HepG2 (cell line): ENCODE data around the gene INAFM2. TPM values are rescaled to one million over a fixed set of nuclear protein-coding genes. Genes with fewer than 3 reads are reported as not detected.

Source experiments
- ATAC-seq: fragments of 200-7000 bp; cut with Tn5 transposase; 3 replicates; pipeline ENCODE4 v1.9.1; 2020; ENCODE audit warnings: mild to moderate bottlenecking, moderate library complexity
- BruUV-seq: library from RNA; stranded (reverse); fragments of 400-500 nt; replicated peaks from 2 replicates; lab custom pipeline; 2021; lab: Mats Ljungman, UMichigan
- CTCF ChIA-PET: fragments of 300-600 bp; formaldehyde crosslinking; extraction: SDS; loops from one replicate; lab custom pipeline; 2021; ENCODE audit warnings: low total read pairs, inconsistent platforms, low intra/inter-chr PET ratio; lab: Yijun Ruan, JAX
- POLR2A ChIA-PET: fragments of 350-600 bp; sonication (Branson Sonifier 250); formaldehyde crosslinking; loops from one replicate; lab custom pipeline; 2020; ENCODE audit warnings: antibody characterized with exemption, inconsistent platforms; lab: Yijun Ruan, JAX
- DNase-seq: peaks from one replicate; pipeline ENCODE4 v3.0.0-alpha.2; 2015; ENCODE audit warnings: low spot score
- FAIRE-seq: peaks from 3 replicates; lab custom pipeline; 2011; peaks lifted over from hg19 to GRCh38; lab: Jason Lieb, UNC
- H2AFZ ChIP-seq: one replicate; pipeline ENCODE4 v1.6.1; 2011; ENCODE audit warnings: low read length, inconsistent platforms
- H3K27ac ChIP-seq: fragments of 300-600 bp; 3 replicates; pipeline ENCODE4 v1.8.0; 2011; ENCODE audit warnings: mixed run types, mild to moderate bottlenecking, mixed read lengths, low read length, inconsistent platforms; ENCODE audit not compliant: insufficient read depth; ENCODE audit errors: extremely low read length
- H3K27me3 ChIP-seq, 2 experiments: fragments of 200-600 bp in 1 of 2; 2 replicates in 1 of 2; 3 replicates in 1 of 2; pipeline versions ENCODE4 v1.6.0 to v1.8.0; 2011; ENCODE audit warnings: low read length in 2 of 2, mild to moderate bottlenecking in 2 of 2, moderate library complexity in 2 of 2, inconsistent platforms in 1 of 2; ENCODE audit not compliant: insufficient read depth in 2 of 2, control insufficient read depth in 1 of 2
- H3K36me3 ChIP-seq, 2 experiments: fragments of 200-600 bp in 1 of 2; replicated peaks in 1 of 2; 2 replicates in 1 of 2; 3 replicates in 1 of 2; pipeline versions ENCODE4 v1.5.1 to v1.8.0; 2011; ENCODE audit warnings: low read length in 2 of 2, inconsistent platforms in 1 of 2; ENCODE audit not compliant: insufficient read depth in 2 of 2, control insufficient read depth in 1 of 2
- H3K4me1 ChIP-seq: 2 replicates; pipeline ENCODE4 v1.5.1; 2012; ENCODE audit warnings: low read length, inconsistent platforms; ENCODE audit not compliant: insufficient read depth
- H3K4me2 ChIP-seq: 2 replicates; pipeline ENCODE4 v1.6.0; 2011; ENCODE audit warnings: low read depth, low read length, inconsistent platforms
- H3K4me3 ChIP-seq, 3 experiments: fragments of 200-600 bp in 1 of 3; sonication (generic), shearing (Covaris generic) in 1 of 3; replicated peaks in 1 of 3; 2 replicates each; pipeline ENCODE4 v1.5.1; 2011 to 2016; ENCODE audit warnings: low read length in 3 of 3, inconsistent platforms in 2 of 3, low read depth in 2 of 3, mild to moderate bottlenecking in 2 of 3, control low read depth in 1 of 3, mixed read lengths in 1 of 3; ENCODE audit not compliant: insufficient read depth in 1 of 3
- H3K79me2 ChIP-seq: one replicate; pipeline ENCODE4 v1.6.1; 2011; ENCODE audit warnings: low read length, inconsistent platforms; ENCODE audit not compliant: insufficient read depth
- H3K9ac ChIP-seq: 2 replicates; pipeline ENCODE4 v1.6.0; 2011; ENCODE audit warnings: mild to moderate bottlenecking, low read depth, low read length, inconsistent platforms; ENCODE audit not compliant: insufficient read depth
- H3K9me3 ChIP-seq: 2 replicates; pipeline ENCODE4 v1.5.1; 2012; ENCODE audit warnings: mild to moderate bottlenecking, low read length
- H4K20me1 ChIP-seq: 2 replicates; pipeline ENCODE4 v1.6.0; 2011; ENCODE audit warnings: inconsistent platforms, mild to moderate bottlenecking, low read length, moderate library complexity; ENCODE audit not compliant: insufficient read depth
- ASH2L ChIP-seq: fragments of 300-600, 200-600 bp; sonication (generic); IDR thresholded peaks from 2 replicates; pipeline ENCODE4 v1.7.0; 2017; ENCODE audit warnings: low read depth, mild to moderate bottlenecking, moderate library complexity, mixed read lengths, low read length; ENCODE audit not compliant: insufficient read length
- BCL6 ChIP-seq: IDR thresholded peaks from 2 replicates; pipeline ENCODE4 v1.6.1; 2016; ENCODE audit warnings: missing genetic modification reagents, missing compliant biosample characterization
- CAMTA2 ChIP-seq: sonication (generic); formaldehyde crosslinking; IDR thresholded peaks from 2 replicates; pipeline ENCODE4 v1.4.0; 2020; ENCODE audit warnings: mild to moderate bottlenecking, missing genetic modification reagents, borderline replicate concordance
- ELF4 ChIP-seq: sonication (generic); formaldehyde crosslinking; IDR thresholded peaks from 2 replicates; pipeline ENCODE4 v1.5.0; 2020; ENCODE audit warnings: missing genetic modification reagents, mild to moderate bottlenecking, moderate library complexity, borderline replicate concordance
- GATAD2A ChIP-seq: IDR thresholded peaks from 2 replicates; pipeline ENCODE4 v1.6.1; 2016
- NFATC3 ChIP-seq: sonication (generic); formaldehyde crosslinking; IDR thresholded peaks from 2 replicates; pipeline ENCODE4 v1.5.1; 2020; ENCODE audit warnings: mild to moderate bottlenecking, missing genetic modification reagents
- SIX4 ChIP-seq: sonication (generic); formaldehyde crosslinking; IDR thresholded peaks from 2 replicates; pipeline ENCODE4 v1.4.0; 2020; ENCODE audit warnings: missing genetic modification reagents
- XBP1 ChIP-seq: sonication (generic); formaldehyde crosslinking; IDR thresholded peaks from 2 replicates; pipeline ENCODE4 v1.5.0; 2020; ENCODE audit warnings: missing genetic modification reagents
- ZKSCAN8 ChIP-seq: IDR thresholded peaks from 2 replicates; pipeline ENCODE4 v1.6.1; 2016; ENCODE audit warnings: borderline replicate concordance, missing genetic modification reagents, missing compliant biosample characterization
- ZNF124 ChIP-seq: sonication (generic); formaldehyde crosslinking; IDR thresholded peaks from 2 replicates; pipeline ENCODE4 v1.4.0; 2020; ENCODE audit warnings: missing genetic modification reagents
- ZNF138 ChIP-seq: sonication (generic); formaldehyde crosslinking; IDR thresholded peaks from 2 replicates; pipeline ENCODE4 v1.5.0; 2020; ENCODE audit warnings: mild to moderate bottlenecking, low read depth, missing genetic modification reagents
- ZNF432 ChIP-seq: sonication (generic); formaldehyde crosslinking; IDR thresholded peaks from 2 replicates; pipeline ENCODE4 v1.5.0; 2020; ENCODE audit warnings: missing genetic modification reagents, mild to moderate bottlenecking, borderline replicate concordance
- ZNF546 ChIP-seq: sonication (generic); formaldehyde crosslinking; conservative IDR thresholded peaks from 2 replicates; pipeline ENCODE4 v1.8.1; 2023; ENCODE audit warnings: mild to moderate bottlenecking, missing genetic modification reagents
- ZNF674 ChIP-seq: sonication (generic); formaldehyde crosslinking; IDR thresholded peaks from 2 replicates; pipeline ENCODE4 v1.5.0; 2020; ENCODE audit warnings: low read depth, mild to moderate bottlenecking, missing genetic modification reagents
- ZSCAN22 ChIP-seq: sonication (generic); formaldehyde crosslinking; IDR thresholded peaks from 2 replicates; pipeline ENCODE4 v1.4.0; 2020; ENCODE audit warnings: mild to moderate bottlenecking, missing genetic modification reagents
- WGBS: methylation state at CpG from one replicate; pipeline ENCODE4 v1.1.6; 2017; ENCODE audit warnings: low lambda C conversion rate; 5-methylcytosine and 5-hydroxymethylcytosine counted together
- in situ Hi-C: cut with HindIII; loops from 2 replicates; pipeline ENCODE4 v1.10.0; 2017; ENCODE audit warnings: low pct_unique_long_range_greater_than_20kb; ENCODE audit not compliant: extremely low pct_ligation_motif_present
- intact Hi-C: fragments of 100-400 bp; cut with micrococcal nuclease; formaldehyde crosslinking; loops from one replicate; pipeline ENCODE4 v1.10.0; 2022; ENCODE audit not compliant: unreplicated experiment
- polyA plus RNA-seq, 8 experiments: library from polyadenylated mRNA; depleted of rRNA in 3 of 8; stranded (reverse) in 7 of 8; unstranded in 1 of 8; fragments of >200 nt; fragmentation: Illumina TruSeq in 4 of 8; extraction: Trizol in 4 of 8; gene quantifications; 2 replicates each; pipeline versions ENCODE4 v1.2.1 to v1.2.3, GENCODE V29; 2011 to 2016; ENCODE audit warnings: low read depth in 4 of 8, missing spikeins in 1 of 8, mixed read lengths in 1 of 8; ENCODE audit not compliant: insufficient read depth in 1 of 8
- total RNA-seq, 5 experiments: library from RNA; depleted of rRNA; stranded (reverse); fragments of >200 nt; fragmentation: Illumina TruSeq; extraction: Trizol; gene quantifications; 2 replicates each; pipeline ENCODE4 v1.2.3, GENCODE V29; 2016; ENCODE audit warnings: low read depth in 1 of 5
- TF ChIP-seq, protein P1 (sequence below): IDR thresholded peaks from 2 replicates; pipeline ENCODE4 v1.6.1; 2018; ENCODE audit warnings: missing genetic modification reagents, mild to moderate bottlenecking, missing compliant biosample characterization
- TF ChIP-seq, protein P2 (sequence below): sonication (generic); formaldehyde crosslinking; IDR thresholded peaks from 2 replicates; pipeline ENCODE4 v1.4.0; 2020; ENCODE audit warnings: missing genetic modification reagents, borderline replicate concordance

The INAFM2 gene
- total and polyA plus RNA-seq, 2 of the 13 experiments (the other 11 are each of a cell fraction or from before 2014, with no cell fraction given): 5.5 to 6.5 TPM

DNA sequence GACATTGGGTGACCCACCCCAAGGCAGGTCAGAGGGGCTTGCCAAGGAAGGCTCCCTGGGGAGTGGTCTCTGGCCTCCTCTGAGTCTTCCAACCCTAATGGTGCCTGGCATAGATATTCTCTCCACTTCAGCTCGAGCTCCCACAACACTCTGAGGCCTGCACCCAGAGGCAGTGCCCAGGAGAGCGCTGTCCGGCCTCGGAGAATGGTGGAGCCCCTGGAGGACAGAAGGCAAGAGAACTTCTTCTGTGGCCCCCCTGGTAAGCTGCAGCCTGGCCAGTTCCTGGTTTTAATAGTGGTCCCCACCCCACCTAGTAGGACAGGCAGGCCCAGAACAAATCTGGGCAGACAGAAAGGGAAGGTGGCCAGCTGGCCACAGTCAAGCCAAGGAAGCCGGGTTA is 41.5 kb downstream of the INAFM2 start (continued):
- no peak for TF ChIP-seq CAMTA2 (CRISPR knock-in tag)
- no peak for TF ChIP-seq NFATC3
- TF ChIP-seq ZNF124 (CRISPR knock-in tag): no peak
- no peak for TF ChIP-seq ZNF432 (CRISPR knock-in tag)
- TF ChIP-seq, all 625 proteins: peak for 0

DNA sequence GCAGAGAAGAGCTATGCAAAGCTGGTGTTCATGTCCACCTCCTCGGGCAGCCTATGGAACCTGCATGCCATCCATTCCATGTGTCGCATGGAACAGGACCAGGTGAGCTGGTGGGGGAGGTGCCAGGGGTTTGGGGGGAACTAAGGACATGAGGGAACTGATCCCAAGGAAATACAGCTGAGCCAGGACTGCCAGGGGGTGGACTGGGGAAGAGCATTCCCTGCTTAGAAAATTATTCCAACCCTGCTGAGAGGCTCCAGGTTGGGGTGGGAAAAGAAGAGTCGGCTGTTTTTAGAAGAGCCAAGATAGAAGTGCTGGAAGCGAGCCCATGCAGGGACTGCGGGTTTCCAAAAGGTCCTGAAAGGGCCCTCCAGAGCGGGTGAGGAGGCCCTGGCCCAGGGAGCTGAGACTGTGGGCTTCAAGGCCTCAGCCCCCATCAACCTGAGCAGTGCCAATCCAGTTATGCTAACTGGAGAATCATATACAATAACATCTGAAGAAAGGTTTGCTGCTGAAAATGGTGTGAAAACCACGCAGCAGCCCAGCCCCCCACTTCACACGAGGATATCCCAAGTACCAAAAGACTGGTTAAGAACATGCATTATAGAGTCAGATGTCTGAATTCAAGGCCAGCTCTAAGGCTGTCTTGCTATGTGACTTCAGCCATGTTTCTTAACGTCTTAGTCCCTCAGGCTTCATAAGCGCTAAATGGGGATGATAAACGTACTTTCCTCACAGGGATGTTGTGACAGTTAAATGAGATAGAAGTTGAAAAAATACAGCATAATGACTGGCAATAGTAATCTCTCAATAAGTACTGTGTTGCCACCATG is 42.3 kb downstream of the INAFM2 start:
- CTCF ChIA-PET: no interaction called here
- no peak for DNase-seq
- no TSS peak for BruUV-seq
- in situ Hi-C loops: no loop called here
- Histone ChIP-seq H3K4me3 (no peak overlapping the region), H3K9ac (no peak overlapping the region), H3K36me3 (no peaks in the 10 kb centered on the region), H3K4me2 (no peak overlapping the region), H3K27ac (no peak overlapping the region), H3K79me2 (no peaks in the 10 kb centered on the region), H2AFZ (no peak overlapping the region), H3K4me1 (no peaks in the 10 kb centered on the region), H3K9me3 (no peaks in the 10 kb centered on the region), H3K27me3 (peaks cover 14 to 80% of the 10 kb centered on the region in 2 experiments), H4K20me1 (no peaks in the 10 kb centered on the region)
- intact Hi-C loops: no loop called here
- no peak for FAIRE-seq
- no peak for ATAC-seq
- WGBS: 46% methylated on average over 11 of the region's 11 CpGs
- POLR2A ChIA-PET: interaction anchor here (4.4 kb wide), 1 partner anchor 39 kb away, joined by 16 read pairs; the partner anchor contains the start of gene IVD
- no peak for TF ChIP-seq ZNF138 (CRISPR knock-in tag)
- TF ChIP-seq ZNF674 (CRISPR knock-in tag): no peak
- TF ChIP-seq XBP1 (CRISPR knock-in tag): no peak
- TF ChIP-seq ZKSCAN8: no peak
- no peak for TF ChIP-seq ELF4 (CRISPR knock-in tag)
- TF ChIP-seq, protein P1, sequence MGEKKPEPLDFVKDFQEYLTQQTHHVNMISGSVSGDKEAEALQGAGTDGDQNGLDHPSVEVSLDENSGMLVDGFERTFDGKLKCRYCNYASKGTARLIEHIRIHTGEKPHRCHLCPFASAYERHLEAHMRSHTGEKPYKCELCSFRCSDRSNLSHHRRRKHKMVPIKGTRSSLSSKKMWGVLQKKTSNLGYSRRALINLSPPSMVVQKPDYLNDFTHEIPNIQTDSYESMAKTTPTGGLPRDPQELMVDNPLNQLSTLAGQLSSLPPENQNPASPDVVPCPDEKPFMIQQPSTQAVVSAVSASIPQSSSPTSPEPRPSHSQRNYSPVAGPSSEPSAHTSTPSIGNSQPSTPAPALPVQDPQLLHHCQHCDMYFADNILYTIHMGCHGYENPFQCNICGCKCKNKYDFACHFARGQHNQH (CRISPR knock-in tag): no peak
- TF ChIP-seq, protein P2, sequence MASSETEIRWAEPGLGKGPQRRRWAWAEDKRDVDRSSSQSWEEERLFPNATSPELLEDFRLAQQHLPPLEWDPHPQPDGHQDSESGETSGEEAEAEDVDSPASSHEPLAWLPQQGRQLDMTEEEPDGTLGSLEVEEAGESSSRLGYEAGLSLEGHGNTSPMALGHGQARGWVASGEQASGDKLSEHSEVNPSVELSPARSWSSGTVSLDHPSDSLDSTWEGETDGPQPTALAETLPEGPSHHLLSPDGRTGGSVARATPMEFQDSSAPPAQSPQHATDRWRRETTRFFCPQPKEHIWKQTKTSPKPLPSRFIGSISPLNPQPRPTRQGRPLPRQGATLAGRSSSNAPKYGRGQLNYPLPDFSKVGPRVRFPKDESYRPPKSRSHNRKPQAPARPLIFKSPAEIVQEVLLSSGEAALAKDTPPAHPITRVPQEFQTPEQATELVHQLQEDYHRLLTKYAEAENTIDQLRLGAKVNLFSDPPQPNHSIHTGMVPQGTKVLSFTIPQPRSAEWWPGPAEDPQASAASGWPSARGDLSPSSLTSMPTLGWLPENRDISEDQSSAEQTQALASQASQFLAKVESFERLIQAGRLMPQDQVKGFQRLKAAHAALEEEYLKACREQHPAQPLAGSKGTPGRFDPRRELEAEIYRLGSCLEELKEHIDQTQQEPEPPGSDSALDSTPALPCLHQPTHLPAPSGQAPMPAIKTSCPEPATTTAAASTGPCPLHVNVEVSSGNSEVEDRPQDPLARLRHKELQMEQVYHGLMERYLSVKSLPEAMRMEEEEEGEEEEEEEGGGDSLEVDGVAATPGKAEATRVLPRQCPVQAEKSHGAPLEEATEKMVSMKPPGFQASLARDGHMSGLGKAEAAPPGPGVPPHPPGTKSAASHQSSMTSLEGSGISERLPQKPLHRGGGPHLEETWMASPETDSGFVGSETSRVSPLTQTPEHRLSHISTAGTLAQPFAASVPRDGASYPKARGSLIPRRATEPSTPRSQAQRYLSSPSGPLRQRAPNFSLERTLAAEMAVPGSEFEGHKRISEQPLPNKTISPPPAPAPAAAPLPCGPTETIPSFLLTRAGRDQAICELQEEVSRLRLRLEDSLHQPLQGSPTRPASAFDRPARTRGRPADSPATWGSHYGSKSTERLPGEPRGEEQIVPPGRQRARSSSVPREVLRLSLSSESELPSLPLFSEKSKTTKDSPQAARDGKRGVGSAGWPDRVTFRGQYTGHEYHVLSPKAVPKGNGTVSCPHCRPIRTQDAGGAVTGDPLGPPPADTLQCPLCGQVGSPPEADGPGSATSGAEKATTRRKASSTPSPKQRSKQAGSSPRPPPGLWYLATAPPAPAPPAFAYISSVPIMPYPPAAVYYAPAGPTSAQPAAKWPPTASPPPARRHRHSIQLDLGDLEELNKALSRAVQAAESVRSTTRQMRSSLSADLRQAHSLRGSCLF (CRISPR knock-in tag): no peak
- TF ChIP-seq ASH2L: no peak
- no peak for TF ChIP-seq BCL6
- no peak for TF ChIP-seq ZSCAN22 (CRISPR knock-in tag)
- TF ChIP-seq GATAD2A (CRISPR knock-in tag): no peak
- TF ChIP-seq ZNF546 (CRISPR knock-in tag): no peak
- no peak for TF ChIP-seq SIX4 (CRISPR knock-in tag)
